Measurements from ENCODE around the gene KCNB1.

DNA sequence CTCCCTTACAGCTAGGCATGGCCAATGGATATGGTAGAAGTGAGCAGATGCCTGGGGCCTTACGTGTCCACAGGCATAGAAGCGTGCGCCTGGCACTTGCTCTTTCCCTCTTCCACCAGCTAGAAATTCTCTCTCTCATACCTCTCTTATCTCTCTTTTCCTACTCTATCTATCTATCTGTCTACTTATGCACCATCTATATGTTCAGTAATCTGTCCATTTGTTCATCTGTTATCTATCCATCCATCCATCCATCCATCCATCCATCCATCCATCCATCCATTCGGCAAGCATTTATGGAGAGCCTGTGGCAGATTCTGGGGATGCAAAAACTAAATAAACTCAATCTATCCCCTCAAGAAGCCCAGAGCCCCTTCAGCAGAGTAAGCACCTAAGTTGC is 70.2 kb downstream of the KCNB1 start:
- TF ChIP-seq POLR2A (IDR thresholded peaks at IDR 0.05), result no peak
- TF ChIP-seq CTCF (IDR thresholded peaks at IDR 0.05), result no peak

All from tibial nerve (tissue), 3 donors.